ENCODE measurements around the gene EP400.

The EP400 gene, protein sequence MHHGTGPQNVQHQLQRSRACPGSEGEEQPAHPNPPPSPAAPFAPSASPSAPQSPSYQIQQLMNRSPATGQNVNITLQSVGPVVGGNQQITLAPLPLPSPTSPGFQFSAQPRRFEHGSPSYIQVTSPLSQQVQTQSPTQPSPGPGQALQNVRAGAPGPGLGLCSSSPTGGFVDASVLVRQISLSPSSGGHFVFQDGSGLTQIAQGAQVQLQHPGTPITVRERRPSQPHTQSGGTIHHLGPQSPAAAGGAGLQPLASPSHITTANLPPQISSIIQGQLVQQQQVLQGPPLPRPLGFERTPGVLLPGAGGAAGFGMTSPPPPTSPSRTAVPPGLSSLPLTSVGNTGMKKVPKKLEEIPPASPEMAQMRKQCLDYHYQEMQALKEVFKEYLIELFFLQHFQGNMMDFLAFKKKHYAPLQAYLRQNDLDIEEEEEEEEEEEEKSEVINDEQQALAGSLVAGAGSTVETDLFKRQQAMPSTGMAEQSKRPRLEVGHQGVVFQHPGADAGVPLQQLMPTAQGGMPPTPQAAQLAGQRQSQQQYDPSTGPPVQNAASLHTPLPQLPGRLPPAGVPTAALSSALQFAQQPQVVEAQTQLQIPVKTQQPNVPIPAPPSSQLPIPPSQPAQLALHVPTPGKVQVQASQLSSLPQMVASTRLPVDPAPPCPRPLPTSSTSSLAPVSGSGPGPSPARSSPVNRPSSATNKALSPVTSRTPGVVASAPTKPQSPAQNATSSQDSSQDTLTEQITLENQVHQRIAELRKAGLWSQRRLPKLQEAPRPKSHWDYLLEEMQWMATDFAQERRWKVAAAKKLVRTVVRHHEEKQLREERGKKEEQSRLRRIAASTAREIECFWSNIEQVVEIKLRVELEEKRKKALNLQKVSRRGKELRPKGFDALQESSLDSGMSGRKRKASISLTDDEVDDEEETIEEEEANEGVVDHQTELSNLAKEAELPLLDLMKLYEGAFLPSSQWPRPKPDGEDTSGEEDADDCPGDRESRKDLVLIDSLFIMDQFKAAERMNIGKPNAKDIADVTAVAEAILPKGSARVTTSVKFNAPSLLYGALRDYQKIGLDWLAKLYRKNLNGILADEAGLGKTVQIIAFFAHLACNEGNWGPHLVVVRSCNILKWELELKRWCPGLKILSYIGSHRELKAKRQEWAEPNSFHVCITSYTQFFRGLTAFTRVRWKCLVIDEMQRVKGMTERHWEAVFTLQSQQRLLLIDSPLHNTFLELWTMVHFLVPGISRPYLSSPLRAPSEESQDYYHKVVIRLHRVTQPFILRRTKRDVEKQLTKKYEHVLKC (N-terminal part only)

DNA sequence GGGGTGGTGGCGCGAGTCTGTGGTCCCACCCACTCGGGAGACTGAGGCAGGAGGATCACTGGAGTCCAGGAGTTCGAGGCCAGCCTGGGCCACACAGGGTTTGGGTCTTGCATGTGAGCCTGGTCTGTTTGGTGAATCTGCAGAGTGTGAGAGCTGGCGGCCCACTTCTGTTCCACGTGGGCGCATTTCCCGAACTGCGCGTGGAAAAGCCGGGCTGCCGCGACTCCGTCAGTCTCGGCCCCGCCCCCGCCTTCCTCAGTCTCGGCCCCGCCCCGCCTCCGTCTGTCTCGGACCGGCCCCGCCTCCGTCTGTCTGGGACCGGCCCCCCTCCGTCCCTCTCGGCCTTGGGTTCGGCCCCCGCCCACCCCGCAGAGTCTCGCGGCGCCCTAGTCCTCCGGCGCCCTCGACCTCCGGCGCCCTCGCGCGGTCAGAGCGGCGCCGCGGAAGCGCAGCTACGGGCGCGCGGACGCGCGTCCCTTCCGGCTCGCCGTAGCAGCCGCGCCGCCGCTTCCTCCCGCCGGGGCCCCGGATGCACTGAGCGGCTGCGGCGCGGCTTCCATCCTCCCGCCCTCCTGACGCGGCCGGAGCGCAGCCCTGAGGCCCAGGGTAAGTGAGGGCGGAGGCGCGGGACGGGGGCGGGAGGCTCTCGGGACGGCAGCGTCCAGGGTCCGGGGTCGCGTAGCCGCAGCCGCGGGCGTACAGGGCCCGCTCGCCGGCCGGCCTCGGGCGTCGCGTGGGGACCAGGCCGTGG, at the start of gene EP400:
TSS of gene EP400 (plus strand) at position 512 of the 751 bp plus-strand sequence. CDS start 10,678 bp downstream, outside the sequence.
- peak; percentile 98 for DNase-seq

DNA sequence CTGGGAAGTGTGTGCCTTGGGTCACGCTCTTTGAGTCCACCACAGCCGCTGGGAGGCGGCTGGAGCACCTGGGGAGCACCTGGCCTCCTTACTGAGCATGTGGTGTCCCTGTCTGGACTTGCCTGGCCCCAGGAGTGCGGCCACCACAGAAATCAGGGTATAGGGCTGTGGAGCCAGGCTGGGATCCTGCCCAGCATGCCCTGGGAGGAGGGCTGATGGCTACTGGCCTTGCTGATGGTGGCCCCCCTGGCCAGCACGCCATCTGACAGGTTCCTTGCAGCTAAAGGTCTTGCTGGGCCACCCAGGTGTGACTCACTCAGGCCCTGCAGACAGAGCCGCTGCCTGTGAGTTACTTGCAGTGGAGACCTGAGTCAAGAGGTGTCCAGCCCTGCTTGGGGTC, 49.3 kb upstream of the EP400 start:
- peak; percentile 10 for DNase-seq

DNA sequence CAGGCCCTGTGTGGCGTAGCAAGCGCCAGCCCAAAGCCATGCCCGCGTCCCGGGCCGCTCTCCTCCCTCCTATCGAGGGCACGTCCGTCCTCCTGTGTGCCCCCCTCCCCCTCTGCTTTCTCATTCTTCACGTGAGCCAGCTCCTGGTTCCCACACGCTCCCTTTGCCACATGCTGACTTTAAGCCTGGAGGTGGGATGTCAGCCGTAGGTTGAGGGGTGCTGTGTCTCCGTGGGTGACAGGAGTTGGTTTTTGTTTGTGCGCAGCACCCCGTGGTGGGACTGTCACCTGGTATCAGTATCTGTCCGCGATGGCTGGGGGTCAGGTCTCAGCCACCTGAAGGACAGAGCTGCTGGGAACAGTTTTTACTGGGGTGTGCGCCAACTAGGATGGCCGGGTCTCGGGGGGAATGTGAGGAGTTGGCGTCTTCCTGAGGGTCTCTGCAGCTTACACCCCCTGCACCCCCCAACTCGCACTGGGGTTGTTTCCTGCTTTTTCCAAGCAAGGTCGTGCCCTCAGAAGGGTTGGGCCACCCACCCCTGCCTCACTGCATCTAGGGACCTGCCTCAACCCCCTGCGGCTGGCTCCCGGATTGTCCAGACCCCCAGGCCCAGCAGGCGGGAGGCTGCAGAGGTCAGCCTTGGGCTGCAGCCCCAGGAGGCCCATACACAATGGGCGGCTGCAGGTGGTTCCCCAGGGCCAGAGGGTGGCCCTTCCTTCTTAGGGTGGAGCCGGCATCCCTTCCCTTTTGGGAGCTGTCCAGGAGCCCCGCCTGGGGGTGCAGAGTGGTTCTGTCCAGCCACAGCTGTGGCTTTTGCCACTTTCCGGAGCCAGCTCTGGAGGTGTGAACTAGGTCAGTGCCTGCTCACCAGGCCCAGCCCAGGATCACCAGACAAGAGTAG, 48.1 kb upstream of the EP400 start:
- DNase-seq: no peak

DNA sequence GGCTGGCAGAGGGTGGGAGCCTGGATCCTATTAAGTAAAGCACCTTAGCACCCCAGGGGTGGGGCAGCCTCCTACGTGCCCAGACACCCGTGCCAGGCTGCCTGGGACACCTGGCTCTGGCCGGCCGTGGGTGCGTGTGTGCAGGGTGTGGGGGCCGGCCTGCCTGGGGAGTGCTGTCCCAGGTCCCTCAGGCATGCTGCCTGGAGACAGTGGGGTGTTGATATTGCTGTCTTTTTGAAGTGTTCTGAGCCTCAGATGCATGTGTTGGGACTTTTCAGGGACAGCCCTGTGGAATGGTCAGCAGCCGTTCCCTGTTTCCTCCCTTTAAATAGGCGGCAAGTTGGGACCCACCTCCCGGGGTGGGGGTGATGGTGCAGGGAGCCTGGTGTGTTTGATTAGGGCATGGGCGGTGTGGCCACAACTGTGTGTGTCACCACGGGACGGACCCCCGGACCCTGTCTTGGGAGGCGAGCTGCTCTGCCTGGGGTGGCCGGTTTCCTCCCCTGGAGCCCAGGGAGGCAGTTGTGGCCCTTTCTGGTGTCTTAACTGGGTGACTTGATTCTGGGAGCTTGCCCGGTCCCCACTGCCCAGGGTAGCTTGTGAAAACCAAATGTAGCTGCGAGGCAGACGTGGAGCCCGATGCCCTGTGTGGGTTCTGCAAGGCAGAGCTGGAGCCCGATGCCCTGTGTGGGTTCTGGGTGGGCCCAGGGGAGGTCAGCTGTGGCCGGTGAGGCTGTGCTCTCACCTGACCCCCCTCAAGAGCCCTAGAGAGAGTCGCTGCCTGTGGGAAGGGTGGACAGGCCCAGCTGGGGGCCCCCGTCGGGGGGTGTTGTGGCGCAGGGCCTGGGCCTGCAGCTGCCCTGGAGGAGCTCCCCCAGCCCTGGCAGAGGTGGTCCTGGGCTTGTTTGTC, 47.2 kb upstream of the EP400 start:
- DNase-seq: no peak

DNA sequence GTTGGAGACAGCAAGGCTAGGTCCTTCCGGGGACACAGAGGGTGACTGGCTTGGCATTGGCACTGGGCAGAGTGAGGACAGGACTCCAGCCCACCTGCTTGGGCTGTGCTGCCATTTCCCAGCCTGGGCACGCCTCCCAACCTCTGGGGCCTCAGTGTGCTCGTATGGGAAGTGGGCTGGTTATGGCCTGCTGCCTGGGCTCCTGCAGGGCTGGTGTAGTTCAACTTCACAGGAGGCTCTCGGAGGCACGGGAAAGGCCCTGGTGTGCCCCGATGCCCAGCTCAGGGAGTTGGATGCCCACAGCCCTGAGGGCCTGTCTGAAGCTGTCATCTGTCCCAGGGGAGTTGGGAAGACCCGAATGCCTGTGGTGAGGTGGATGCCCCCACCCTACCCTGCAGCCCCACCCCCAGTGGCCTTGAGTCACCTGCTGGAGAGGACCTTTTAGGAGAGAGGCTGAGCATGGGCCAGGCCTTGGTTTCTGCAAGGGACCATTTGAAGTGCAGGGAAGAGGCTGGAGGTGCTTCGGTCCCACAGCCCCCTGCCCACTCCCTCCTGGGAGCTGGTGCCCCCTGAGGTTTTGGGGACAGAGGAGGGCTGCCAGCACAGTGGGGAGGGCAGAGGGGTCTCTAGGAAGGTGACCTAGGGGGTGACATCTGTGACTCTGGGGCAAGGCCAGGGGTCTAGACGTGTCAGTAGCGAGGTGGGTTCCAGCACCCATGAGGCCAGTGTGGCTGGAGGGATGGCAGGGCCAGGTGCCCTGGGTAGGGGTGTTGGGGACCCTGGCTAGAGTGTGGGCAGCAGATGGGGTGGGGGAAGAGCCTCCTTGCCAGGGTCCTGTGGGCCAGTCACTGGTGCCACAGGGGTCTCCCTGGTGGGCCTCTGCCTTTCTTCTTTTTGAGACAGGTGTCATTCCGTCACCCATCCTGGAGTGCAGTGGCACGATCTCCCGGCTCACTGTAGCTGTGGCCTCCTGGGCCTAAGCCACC, 46.2 kb upstream of the EP400 start:
- no peak for DNase-seq

DNA sequence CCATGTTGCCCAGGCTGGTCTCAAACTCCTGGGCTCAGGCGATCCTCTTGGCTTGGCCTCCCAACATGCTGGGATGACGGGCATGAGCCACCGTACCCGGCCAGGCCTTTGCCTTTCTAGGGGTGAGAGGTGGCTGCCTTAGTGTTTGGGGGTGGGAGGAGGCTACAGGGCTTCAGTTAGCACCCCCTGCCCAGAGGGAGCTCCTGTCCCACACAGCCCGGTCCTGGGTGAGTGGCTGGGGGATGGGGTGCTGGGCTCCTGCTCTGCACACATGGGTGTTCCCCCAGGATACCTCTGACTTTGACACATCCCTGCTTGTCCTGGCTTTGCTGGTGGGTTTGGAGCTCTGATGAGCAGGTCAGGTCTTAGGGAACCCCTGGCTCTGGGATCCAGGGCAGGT, 45.4 kb upstream of the EP400 start:
- no peak for DNase-seq

DNA sequence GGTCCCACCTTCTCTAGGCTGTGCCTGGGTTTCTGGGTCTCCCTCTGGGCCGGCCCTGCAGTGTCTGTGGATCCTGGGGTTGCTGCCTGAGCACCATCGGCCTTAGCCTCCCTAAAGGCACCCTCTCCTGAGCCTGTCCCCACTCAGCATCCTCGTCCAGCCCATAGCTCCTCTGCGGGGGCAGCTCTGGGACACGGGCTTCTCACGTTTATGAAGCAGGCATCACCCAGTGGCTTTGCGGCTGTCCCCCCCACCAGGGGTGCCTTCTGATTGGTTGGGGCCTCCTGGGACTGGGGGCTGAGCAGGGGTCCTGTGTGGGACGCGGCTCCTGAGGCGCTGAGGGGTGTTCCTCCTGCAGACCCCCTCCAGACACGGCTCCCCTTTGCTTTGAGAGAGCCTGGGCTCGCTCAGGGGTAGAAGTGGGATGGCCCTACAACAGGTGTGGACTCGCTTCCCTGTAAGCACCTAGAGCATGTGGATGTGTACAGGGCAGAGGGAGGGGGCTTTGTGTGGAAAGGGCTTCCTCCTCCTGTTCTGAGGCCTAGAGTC, 44.6 kb upstream of the EP400 start:
- no peak for DNase-seq

DNA sequence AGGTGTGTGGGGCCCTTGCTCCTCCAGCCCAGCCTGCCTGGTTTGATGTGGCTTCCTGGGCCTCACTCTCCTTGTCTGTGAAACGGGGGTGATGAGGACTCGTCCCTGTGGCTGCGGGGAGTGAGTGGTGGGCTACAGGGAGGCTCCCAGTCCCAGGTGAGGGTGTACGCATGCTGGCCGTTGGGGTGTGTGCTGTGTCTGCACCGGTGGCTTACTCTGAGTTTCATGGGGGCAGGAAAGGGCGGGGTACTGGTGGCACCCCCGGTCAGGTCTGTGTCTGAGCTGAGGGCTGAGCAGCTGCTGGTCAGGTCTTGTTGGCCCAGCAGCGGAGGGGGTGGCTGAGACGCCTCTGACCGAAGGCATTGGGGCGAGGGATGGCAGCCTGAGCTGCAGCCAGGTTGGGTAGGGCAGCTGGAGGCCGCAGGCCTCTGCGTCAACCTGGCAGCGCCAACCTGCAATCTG, 44.1 kb upstream of the EP400 start:
- DNase-seq: no peak

DNA sequence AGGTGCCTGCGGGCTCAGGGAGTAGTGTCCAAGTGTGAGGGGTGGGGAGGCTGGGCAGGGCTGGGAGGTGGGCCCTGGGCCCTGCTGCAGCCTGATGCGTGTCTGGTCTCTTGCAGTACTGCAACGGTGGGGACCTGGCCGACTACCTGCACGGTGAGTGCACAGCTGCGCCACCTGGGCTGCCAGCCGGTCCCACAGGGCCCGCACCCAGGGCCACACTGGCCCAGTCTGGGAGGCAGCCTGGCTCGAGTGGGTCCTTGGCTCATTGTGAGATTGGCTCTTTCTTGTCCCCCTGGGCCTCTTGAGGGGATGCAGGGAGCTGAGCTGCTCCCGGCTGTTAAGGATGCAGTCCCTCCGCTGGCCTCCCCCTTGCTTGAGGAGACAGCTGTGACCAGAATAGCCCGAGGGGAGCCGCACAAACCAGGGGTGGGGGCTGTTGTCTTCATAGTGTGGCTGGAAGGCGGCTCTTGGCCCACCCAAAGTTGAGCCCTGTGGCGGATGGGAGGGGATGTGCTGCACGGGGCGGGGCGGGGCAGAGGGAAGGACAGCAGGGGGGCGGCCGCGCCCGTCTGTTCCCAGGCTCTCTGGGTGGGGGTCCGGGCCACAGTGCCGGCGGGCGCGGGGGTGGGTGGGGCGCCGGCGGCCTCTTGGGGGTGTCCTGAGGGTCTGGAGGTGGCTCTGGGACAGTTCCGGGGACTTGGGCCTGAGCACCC, 42.2 kb upstream of the EP400 start:
- DNase-seq: no peak

DNA sequence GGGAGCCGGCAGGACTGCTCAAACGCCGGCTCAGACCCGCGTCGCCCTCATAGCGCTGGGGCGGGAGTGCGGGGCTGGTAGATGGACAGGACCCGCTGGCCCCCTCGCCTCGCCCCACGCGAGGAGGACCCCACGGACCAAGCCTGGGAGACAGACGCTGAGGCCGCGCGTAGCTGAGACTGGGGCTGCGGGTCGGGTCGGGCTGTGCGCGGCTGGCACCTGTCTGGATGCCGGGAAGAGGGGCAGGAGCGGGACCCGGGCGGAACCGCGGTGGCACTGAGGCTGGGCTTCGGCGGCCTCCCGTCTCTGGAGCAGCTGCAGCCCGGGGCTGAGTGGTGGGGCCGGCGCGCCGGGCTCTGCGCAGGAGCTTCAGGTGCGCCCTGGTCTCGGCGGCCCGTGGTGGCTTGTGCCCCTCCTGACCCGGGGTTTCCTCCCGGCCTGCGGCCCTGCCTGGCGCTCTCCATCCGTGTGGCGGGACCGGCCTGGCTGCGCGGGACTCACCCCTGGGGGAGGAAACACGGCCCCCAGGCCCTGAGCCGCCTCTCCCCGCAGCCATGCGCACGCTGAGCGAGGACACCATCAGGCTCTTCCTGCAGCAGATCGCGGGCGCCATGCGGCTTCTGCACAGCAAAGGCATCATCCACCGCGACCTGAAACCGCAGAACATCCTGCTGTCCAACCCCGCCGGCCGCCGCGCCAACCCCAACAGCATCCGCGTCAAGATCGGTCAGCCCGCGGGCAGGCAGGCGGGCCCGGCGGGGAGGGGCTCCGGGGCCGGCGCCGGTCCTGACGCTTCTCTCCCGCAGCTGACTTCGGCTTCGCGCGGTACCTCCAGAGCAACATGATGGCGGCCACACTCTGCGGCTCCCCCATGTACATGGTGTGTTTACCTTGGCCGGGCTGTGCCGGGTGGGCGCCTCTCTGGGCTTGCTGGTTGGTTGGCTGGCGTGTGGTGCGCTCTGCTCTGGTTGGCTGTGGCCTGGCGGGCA, 41.4 kb upstream of the EP400 start:
- DNase-seq: no peak

DNA sequence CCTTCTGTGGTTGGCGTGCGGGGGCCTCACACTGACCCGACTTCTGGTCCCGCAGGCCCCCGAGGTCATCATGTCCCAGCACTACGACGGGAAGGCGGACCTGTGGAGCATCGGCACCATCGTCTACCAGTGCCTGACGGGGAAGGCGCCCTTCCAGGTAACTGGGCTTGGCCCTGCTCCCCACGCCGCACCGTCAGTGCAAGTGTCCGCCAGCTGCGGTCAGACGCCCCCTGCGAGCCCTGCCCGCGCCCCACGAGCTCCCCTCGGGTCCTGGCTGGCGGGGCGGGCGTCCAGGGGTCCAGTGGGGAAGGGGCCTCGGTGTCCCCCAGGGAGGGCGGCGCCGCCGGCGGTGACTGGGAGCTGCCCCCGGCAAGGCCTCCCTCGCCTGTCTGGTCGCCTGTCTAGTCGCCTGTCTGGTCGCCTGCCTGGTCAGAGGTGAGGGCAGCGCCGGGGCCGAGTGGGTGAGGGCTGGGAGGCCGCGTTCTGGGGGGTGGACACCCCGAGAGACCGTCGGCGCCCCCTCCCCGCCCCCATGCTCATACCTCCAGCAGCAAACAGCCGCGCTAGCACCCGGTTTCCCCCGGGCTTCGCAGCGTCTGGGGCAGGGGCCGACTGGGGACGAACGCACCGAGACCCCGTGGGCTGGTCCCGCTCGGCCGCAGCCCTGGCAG, 40.5 kb upstream of the EP400 start:
- no peak for DNase-seq

DNA sequence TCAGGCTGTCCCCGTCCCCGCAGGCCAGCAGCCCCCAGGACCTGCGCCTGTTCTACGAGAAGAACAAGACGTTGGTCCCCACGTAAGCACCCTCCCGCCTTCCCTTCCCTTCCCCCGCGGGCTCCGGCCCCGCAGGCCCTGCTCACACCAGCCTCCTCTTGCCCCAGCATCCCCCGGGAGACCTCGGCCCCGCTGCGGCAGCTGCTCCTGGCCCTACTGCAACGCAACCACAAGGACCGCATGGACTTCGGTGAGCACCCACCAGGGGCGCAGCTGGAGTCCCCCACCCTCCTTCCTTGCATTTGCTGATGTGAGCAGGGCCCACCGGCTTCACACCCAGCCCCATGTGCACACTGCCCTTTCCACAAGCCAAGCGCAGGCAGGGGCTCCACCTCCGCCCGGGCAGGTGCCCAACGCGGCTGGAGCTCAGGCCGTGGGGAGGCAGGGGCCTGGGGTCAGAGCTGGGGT, 40.0 kb upstream of the EP400 start:
- DNase-seq: no peak

DNA sequence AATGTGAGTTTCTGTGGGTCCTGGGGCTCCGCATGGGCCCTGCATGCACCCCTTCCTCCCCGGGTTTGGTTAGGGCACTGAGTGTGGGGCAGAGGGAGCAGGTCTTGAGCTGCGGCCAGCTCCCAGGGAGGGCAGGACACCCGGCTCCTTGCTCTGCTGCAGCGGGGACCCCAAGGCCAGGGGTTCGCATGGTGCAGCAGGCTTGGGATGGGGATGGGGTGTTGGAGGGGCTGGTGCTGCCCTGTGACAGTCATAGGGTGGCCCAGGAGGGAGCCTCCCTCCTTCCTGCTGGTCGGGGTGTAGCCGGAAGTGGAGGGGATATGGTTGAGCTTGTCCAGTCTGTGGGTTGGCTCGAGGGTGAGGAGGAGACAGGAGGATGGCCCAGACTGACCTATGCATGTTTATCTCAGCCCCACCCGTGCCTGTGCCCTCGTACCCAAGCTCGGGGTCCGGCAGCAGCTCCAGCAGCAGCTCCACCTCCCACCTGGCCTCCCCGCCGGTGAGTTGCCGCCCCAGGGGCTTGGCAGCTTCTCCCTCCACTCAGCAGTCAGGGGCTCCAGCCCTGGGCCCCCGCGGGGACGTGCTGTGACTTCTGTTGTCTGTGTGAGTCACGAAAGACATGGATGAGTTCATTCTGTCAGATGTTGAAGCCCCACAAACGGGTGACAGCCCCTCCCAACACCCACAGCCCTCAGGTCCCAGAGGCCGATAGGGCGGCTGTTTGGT, 39.3 kb upstream of the EP400 start:
- DNase-seq: no peak

DNA sequence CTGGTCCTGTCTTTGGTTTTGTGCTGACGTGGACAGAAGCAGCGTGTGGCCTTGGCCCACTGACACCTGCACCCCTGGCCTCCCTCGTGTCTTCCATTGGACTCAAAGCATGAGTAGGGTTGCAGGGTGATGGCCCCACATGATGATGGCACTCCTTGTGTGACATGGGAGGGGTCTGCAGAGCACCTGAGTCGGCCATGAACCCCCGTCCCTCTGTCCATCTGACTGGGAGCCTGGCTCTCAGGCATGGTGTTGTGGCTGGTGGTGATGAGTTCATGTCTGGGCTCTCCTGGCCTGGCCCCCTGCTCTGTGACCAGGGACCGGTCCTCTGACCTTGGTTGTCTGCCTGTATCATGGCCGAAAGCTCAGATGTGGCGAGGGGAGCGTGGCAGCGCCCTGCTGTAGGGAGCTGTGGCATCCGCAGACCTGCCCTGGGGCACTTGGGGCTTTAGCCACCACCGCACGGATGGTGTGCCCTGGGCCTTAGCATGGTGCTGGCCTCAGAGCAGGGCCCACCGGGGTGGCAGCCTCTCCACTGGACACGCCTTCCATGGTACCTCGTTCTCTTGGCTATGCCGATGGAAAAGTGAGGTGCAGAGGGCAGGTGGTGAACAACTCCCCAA, 38.6 kb upstream of the EP400 start:
- no peak for DNase-seq
